Sigmoid colon (tissue), 4 donors: ENCODE results near the gene JMJD4.

Source experiments
- CTCF ChIP-seq, 4 experiments: fragments of 450-650 bp in 3 of 4; fragments of 200-600 bp in 1 of 4; IDR thresholded peaks; one replicate each; pipeline ENCODE4 v1.5.1; 2016 to 2019; ENCODE audit warnings: antibody characterized with exemption in 4 of 4, mild to moderate bottlenecking in 3 of 4, moderate library complexity in 2 of 4
- POLR2A ChIP-seq, 2 donors: fragments of 450-650 bp; IDR thresholded peaks; one replicate each; pipeline ENCODE4 v1.6.1; 2016; ENCODE audit warnings: antibody characterized with exemption in 2 of 2, mild to moderate bottlenecking in 2 of 2, moderate library complexity in 2 of 2
- POLR2AphosphoS5 ChIP-seq, 4 donors: sonication (generic); formaldehyde crosslinking; IDR thresholded peaks; one replicate each; pipeline ENCODE4 v1.6.1; 2017; ENCODE audit warnings: antibody characterized with exemption in 4 of 4

- peak; percentile 86 to 97 (median 94) for TF ChIP-seq POLR2AphosphoS5 (IDR thresholded peaks at IDR 0.05)
- peak; percentile 63 to 83 for TF ChIP-seq POLR2A (IDR thresholded peaks at IDR 0.05)
- no peak for TF ChIP-seq CTCF (IDR thresholded peaks at IDR 0.05)
Observed at GRCh38 chr1:227734856-227735538, at the start of gene JMJD4, which contains the start of gene SNAP47.
